Endothelial cell of umbilical vein (primary cell): ENCODE results near the gene TEC. TPM values are rescaled to one million over a fixed set of nuclear protein-coding genes. Genes with fewer than 3 reads are reported as not detected.

Experiments
- BruUV-seq: library from RNA; stranded (reverse); fragments of 400-500 nt; replicated peaks from 2 replicates; lab custom pipeline; 2021; lab: Mats Ljungman, UMichigan
- CTCF ChIA-PET: fragments of 300-600, 350-600 bp; sonication (Branson Sonifier 250); formaldehyde crosslinking; loops from one replicate; lab custom pipeline; 2021; ENCODE audit warnings: antibody characterized with exemption, inconsistent platforms; lab: Charles Lee
- POLR2A ChIA-PET: fragments of 300-600, 350-600 bp; sonication (Branson Sonifier 250); formaldehyde crosslinking; loops from one replicate; lab custom pipeline; 2021; ENCODE audit warnings: antibody characterized with exemption, inconsistent platforms; lab: Charles Lee
- DNase-seq: peaks from one replicate; pipeline ENCODE4 v3.0.0-alpha.2; 2011; ENCODE audit warnings: low read depth, low spot score
- FAIRE-seq: peaks from 2 replicates; lab custom pipeline; 2011; peaks lifted over from hg19 to GRCh38; lab: Jason Lieb, UNC
- H2AFZ ChIP-seq: 2 replicates; pipeline ENCODE4 v1.6.0; 2012; ENCODE audit warnings: low read depth, low read length, control low read depth, inconsistent platforms
- H3K27ac ChIP-seq: 2 replicates; pipeline ENCODE4 v1.5.1; 2011; ENCODE audit warnings: low read depth, mild to moderate bottlenecking, control low read depth, low read length, moderate library complexity; ENCODE audit not compliant: insufficient read depth
- H3K27me3 ChIP-seq, 2 experiments: 2 replicates each; pipeline versions ENCODE4 v1.6.0 to v1.6.1; 2011; ENCODE audit warnings: low read length in 2 of 2, mixed read lengths in 1 of 2; ENCODE audit not compliant: control insufficient read depth in 2 of 2, insufficient read depth in 2 of 2
- H3K36me3 ChIP-seq, 2 experiments: 2 replicates in 1 of 2; 3 replicates in 1 of 2; pipeline ENCODE4 v1.5.1; 2011; ENCODE audit warnings: low read length in 2 of 2, mild to moderate bottlenecking in 1 of 2, moderate library complexity in 1 of 2; ENCODE audit not compliant: control insufficient read depth in 2 of 2, insufficient read depth in 2 of 2; ENCODE audit errors: extremely low read depth in 1 of 2
- H3K4me1 ChIP-seq: 3 replicates; pipeline ENCODE4 v1.5.1; 2011; ENCODE audit warnings: mild to moderate bottlenecking, low read length; ENCODE audit not compliant: control insufficient read depth, insufficient read depth; ENCODE audit errors: extremely low read depth
- H3K4me2 ChIP-seq: 2 replicates; pipeline ENCODE4 v1.6.1; 2011; ENCODE audit warnings: low read length, control low read depth, mixed read lengths; ENCODE audit not compliant: insufficient read depth
- H3K4me3 ChIP-seq, 3 experiments: fragments of 200-600 bp in 1 of 3; sonication (generic), shearing (Covaris generic) in 1 of 3; replicated peaks in 1 of 3; 2 replicates each; pipeline ENCODE4 v1.5.1; 2011 to 2016; ENCODE audit warnings: control low read depth in 3 of 3, low read length in 3 of 3, mild to moderate bottlenecking in 2 of 3, inconsistent platforms in 1 of 3, low read depth in 1 of 3, moderate library complexity in 1 of 3; ENCODE audit not compliant: insufficient read depth in 1 of 3
- H3K79me2 ChIP-seq: 2 replicates; pipeline ENCODE4 v1.6.0; 2012; ENCODE audit warnings: low read length, inconsistent platforms; ENCODE audit not compliant: control insufficient read depth, insufficient read depth
- H3K9ac ChIP-seq: replicated peaks from 2 replicates; pipeline ENCODE3; 2011; ENCODE audit warnings: low read length, control low read depth; ENCODE audit not compliant: insufficient read depth; ENCODE audit errors: extremely low read depth
- H3K9me1 ChIP-seq: replicated peaks from 3 replicates; pipeline ENCODE4 v1.6.0; 2011; ENCODE audit warnings: mild to moderate bottlenecking, low read length; ENCODE audit not compliant: control insufficient read depth, insufficient read depth; ENCODE audit errors: extremely low read depth
- H3K9me3 ChIP-seq: replicated peaks from 2 replicates; pipeline ENCODE4 v1.5.1; 2012; ENCODE audit warnings: low read length, inconsistent platforms; ENCODE audit not compliant: control insufficient read depth, insufficient read depth
- H4K20me1 ChIP-seq: replicated peaks from 2 replicates; pipeline ENCODE3; 2011; ENCODE audit warnings: mild to moderate bottlenecking, low read length; ENCODE audit not compliant: control insufficient read depth, insufficient read depth; ENCODE audit errors: extremely low read depth
- CTCF ChIP-seq, 2 donors: IDR thresholded peaks; 1 replicate in 1 of 2; 2 replicates in 1 of 2; pipeline ENCODE4 v1.5.1; 2011; ENCODE audit warnings: low read length in 2 of 2, mild to moderate bottlenecking in 2 of 2, moderate library complexity in 2 of 2, control low read depth in 1 of 2, inconsistent platforms in 1 of 2, low read depth in 1 of 2; ENCODE audit not compliant: insufficient read depth in 1 of 2; ENCODE audit errors: extremely low read depth in 1 of 2
- EZH2 ChIP-seq: IDR thresholded peaks from 2 replicates; pipeline ENCODE4 v1.6.1; 2012; ENCODE audit warnings: borderline replicate concordance, low read depth, mild to moderate bottlenecking, moderate library complexity, low read length, inconsistent platforms; ENCODE audit not compliant: severe bottlenecking
- FOS ChIP-seq: IDR thresholded peaks from 2 replicates; pipeline ENCODE4 v1.6.1; 2011; ENCODE audit warnings: mild to moderate bottlenecking, low read length, moderate library complexity, borderline replicate concordance; ENCODE audit not compliant: insufficient read depth
- GATA2 ChIP-seq: IDR thresholded peaks from 2 replicates; pipeline ENCODE4 v1.7.0; 2011; ENCODE audit warnings: low read depth, mild to moderate bottlenecking, moderate library complexity, mixed read lengths, low read length; ENCODE audit not compliant: insufficient read length, insufficient read depth
- JUN ChIP-seq: IDR thresholded peaks from 2 replicates; pipeline ENCODE4 v1.6.1; 2011; ENCODE audit warnings: borderline replicate concordance, low read depth; ENCODE audit not compliant: insufficient read length, insufficient read depth
- MAX ChIP-seq: IDR thresholded peaks from 2 replicates; pipeline ENCODE4 v1.6.1; 2011; ENCODE audit not compliant: insufficient read depth, insufficient read length
- MYC ChIP-seq: IDR thresholded peaks from one replicate; pipeline ENCODE4 v1.6.1; 2011; ENCODE audit warnings: mild to moderate bottlenecking, low read depth, low read length
- POLR2A ChIP-seq: IDR thresholded peaks from 2 replicates; pipeline ENCODE4 v1.6.1; 2012; ENCODE audit warnings: low read depth, mild to moderate bottlenecking, control low read depth, low read length
- POLR2AphosphoS5 ChIP-seq: IDR thresholded peaks from 2 replicates; pipeline ENCODE4 v1.6.1; 2012; ENCODE audit warnings: low read depth, mild to moderate bottlenecking, control low read depth, low read length, moderate library complexity; ENCODE audit not compliant: insufficient read depth
- dilution Hi-C: fragments of 300-500 bp; cut with MboI; formaldehyde crosslinking; loops from one replicate; pipeline ENCODE4 v1.15.0; 2019; ENCODE audit warnings: low sequenced_read_pairs; ENCODE audit not compliant: extremely low pct_ligation_motif_present
- intact Hi-C: fragments of 100-400 bp; cut with micrococcal nuclease; formaldehyde crosslinking; loops from one replicate; pipeline ENCODE4 v1.10.0; 2022
- polyA plus RNA-seq, 4 experiments: library from polyadenylated mRNA; depleted of rRNA in 3 of 4; stranded (reverse) in 3 of 4; unstranded in 1 of 4; fragments of >200 nt; gene quantifications; 2 replicates each; pipeline versions ENCODE4 v1.2.1 to v1.2.3, GENCODE V29; 2011 to 2012; ENCODE audit warnings: missing spikeins in 1 of 4
- total RNA-seq: library from RNA; stranded (reverse); gene quantifications from 2 replicates; pipeline ENCODE4 v1.2.3, GENCODE V29; 2021

The TEC gene
- total and polyA plus RNA-seq, 2 donors (not counting 3 experiments of a cell fraction or from before 2014, with no cell fraction given): 0.08 to 0.86 TPM

GRCh38 chr4:48122756-48123155 is 146.9 kb downstream of the TEC start:
- no peaks in the 10 kb centered on the region for H3K27me3 ChIP-seq
- no peak overlapping the region for H2AFZ ChIP-seq
- no peak for TF ChIP-seq FOS
- TF ChIP-seq CTCF (IDR thresholded peaks at IDR 0.05; ENCODE audit: extremely low read depth in 1 of 2, insufficient read depth in 1 of 2, low read depth in 1 of 2, low read length in 2 of 2): no peak
- TF ChIP-seq JUN: no peak
- no peak for TF ChIP-seq POLR2A
- no peak for TF ChIP-seq GATA2
- no peak for TF ChIP-seq POLR2AphosphoS5
- no peak for TF ChIP-seq EZH2
- TF ChIP-seq MYC: no peak
- TF ChIP-seq MAX: no peak
- H3K27ac ChIP-seq: no peak overlapping the region
- FAIRE-seq: no peak
- H3K79me2 ChIP-seq: no peaks in the 10 kb centered on the region
- no peaks in the 10 kb centered on the region for H3K9me3 ChIP-seq
- no peak for DNase-seq
- H4K20me1 ChIP-seq: no peaks in the 10 kb centered on the region
- no peaks in the 10 kb centered on the region for H3K9me1 ChIP-seq
- ChIA-PET CTCF (interaction anchor here (0.9 to 1.5 kb wide), 3 partner anchors 14 to 19 kb away, joined by 3 to 7 read pairs (median 3); no protein-coding TSS in a partner anchor), POLR2A (no interaction called here)
- H3K9ac ChIP-seq: no peak overlapping the region
- H3K4me3 ChIP-seq: no peak overlapping the region
- no TSS peak for BruUV-seq
- intact Hi-C loops: no loop called here
- no peak overlapping the region for H3K4me2 ChIP-seq
- H3K4me1 ChIP-seq: peaks cover 8% of the 10 kb centered on the region
- dilution Hi-C loops: no loop called here
- no peaks in the 10 kb centered on the region for H3K36me3 ChIP-seq
